GM12875 (cell line): Measurements from ENCODE around the gene KLHL2.
"Not testable (repeated sequence)": the region's sequence is repeated elsewhere in the genome, so short reads cannot be mapped to it uniquely, and the experiment has no call there.

Experiments
- H3K4me3 ChIP-seq: one replicate; pipeline ENCODE4 v1.5.1; 2011; ENCODE audit warnings: low read depth, low read length, control low read depth
- CTCF ChIP-seq: IDR thresholded peaks from 2 replicates; pipeline ENCODE4 v1.5.1; 2011; ENCODE audit warnings: low read depth, mild to moderate bottlenecking, control low read depth, inconsistent platforms, low read length, moderate library complexity, borderline replicate concordance; ENCODE audit not compliant: insufficient read depth

Gene KLHL2

GRCh38 chr4:165279531-165279930, 72.2 kb downstream of the KLHL2 start:
- not testable (repeated sequence) for H3K4me3 ChIP-seq

GRCh38 chr4:165284697-165285096, 77.3 kb downstream of the KLHL2 start:
- not testable (repeated sequence) for H3K4me3 ChIP-seq

- not testable (repeated sequence) for H3K4me3 ChIP-seq
Measured at GRCh38 chr4:165286619-165287340, 79.4 kb downstream of the KLHL2 start.

- H3K4me3 ChIP-seq: no peak overlapping the region
- no peak for TF ChIP-seq CTCF
Measured at GRCh38 chr4:165288226-165288625, 80.9 kb downstream of the KLHL2 start.

- H3K4me3 ChIP-seq: no peak overlapping the region
- TF ChIP-seq CTCF: no peak
Measured at GRCh38 chr4:165288639-165289422, 81.5 kb downstream of the KLHL2 start.

GRCh38 chr4:165289423-165289785, 82.0 kb downstream of the KLHL2 start:
- no peak for TF ChIP-seq CTCF
- H3K4me3 ChIP-seq: no peak overlapping the region

GRCh38 chr4:165293061-165293460, 85.7 kb downstream of the KLHL2 start:
- H3K4me3 ChIP-seq: no peak overlapping the region
- no peak for TF ChIP-seq CTCF

- TF ChIP-seq CTCF: no peak
- H3K4me3 ChIP-seq: no peak overlapping the region
Measured at GRCh38 chr4:165293927-165294649, 86.7 kb downstream of the KLHL2 start.
